Lower leg skin (tissue), 3 donors: ENCODE results near the gene NAPG.

Experiments
- POLR2A ChIP-seq, 2 donors: fragments of 450-650 bp; IDR thresholded peaks; one replicate each; pipeline ENCODE4 v1.6.1; 2016 to 2017; ENCODE audit warnings: antibody characterized with exemption in 2 of 2, mild to moderate bottlenecking in 1 of 2, moderate library complexity in 1 of 2
- TF ChIP-seq, protein P1 (sequence below), 3 donors: fragments of 450-650 bp; IDR thresholded peaks; one replicate each; pipeline ENCODE4 v1.5.1; 2016; ENCODE audit warnings: antibody characterized with exemption in 3 of 3, mild to moderate bottlenecking in 3 of 3, moderate library complexity in 2 of 3

DNA sequence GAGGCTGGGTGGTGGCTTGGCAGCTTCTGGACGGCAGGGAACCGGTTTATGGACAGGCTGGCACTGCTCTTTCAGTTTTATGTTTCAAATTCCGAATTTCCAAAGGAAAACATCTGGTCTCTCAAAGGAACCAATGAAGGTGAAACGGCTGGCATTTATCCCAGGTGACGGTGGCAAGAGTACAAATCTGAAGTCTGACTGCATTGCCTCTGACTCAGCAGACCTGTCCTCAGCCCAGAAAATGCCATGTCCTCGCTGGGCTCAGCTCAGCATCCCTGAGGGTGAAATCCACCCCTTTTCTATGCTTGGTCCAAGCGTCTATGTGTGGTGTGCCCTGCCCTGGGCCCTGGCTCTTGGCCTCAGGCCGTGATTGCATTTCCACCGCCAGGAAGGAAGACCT, 38.1 kb downstream of the NAPG start:
- TF ChIP-seq, protein P1, sequence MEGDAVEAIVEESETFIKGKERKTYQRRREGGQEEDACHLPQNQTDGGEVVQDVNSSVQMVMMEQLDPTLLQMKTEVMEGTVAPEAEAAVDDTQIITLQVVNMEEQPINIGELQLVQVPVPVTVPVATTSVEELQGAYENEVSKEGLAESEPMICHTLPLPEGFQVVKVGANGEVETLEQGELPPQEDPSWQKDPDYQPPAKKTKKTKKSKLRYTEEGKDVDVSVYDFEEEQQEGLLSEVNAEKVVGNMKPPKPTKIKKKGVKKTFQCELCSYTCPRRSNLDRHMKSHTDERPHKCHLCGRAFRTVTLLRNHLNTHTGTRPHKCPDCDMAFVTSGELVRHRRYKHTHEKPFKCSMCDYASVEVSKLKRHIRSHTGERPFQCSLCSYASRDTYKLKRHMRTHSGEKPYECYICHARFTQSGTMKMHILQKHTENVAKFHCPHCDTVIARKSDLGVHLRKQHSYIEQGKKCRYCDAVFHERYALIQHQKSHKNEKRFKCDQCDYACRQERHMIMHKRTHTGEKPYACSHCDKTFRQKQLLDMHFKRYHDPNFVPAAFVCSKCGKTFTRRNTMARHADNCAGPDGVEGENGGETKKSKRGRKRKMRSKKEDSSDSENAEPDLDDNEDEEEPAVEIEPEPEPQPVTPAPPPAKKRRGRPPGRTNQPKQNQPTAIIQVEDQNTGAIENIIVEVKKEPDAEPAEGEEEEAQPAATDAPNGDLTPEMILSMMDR (IDR thresholded peaks at IDR 0.05): no peak
- TF ChIP-seq POLR2A (IDR thresholded peaks at IDR 0.05): no peak
